Activated CD8-positive, alpha-beta T cell treated with anti-CD3 and anti-CD28 coated beads for 36 hours (primary cell): ENCODE results near the gene PRND. TPM values are rescaled to one million over a fixed set of nuclear protein-coding genes. Genes with fewer than 3 reads are reported as not detected.
A peak's percentile ranks its signal among the peaks of the same experiment; 100 is the strongest.

Source experiments
- ATAC-seq: fragments of 200-7000 bp; cut with Tn5 transposase; one replicate; pipeline ENCODE4 v1.10.0; 2021; ENCODE audit warnings: mild to moderate bottlenecking, moderate library complexity
- CTCF ChIA-PET: fragments of 350-600 bp; sonication (Branson Sonifier 250); formaldehyde crosslinking; loops from one replicate; lab custom pipeline; 2021; ENCODE audit warnings: antibody characterized with exemption; lab: Charles Lee
- POLR2A ChIA-PET: fragments of 350-600 bp; sonication (Branson Sonifier 250); formaldehyde crosslinking; loops from one replicate; lab custom pipeline; 2021; ENCODE audit warnings: antibody characterized with exemption; lab: Charles Lee
- DNase-seq: peaks from one replicate; pipeline ENCODE4 v3.0.0-alpha.2; 2020
- H3K27ac Mint-ChIP-seq: one replicate; pipeline ENCODE4 v1.8.0; 2021; ENCODE audit warnings: mild to moderate bottlenecking, mixed read lengths
- H3K27me3 Mint-ChIP-seq: one replicate; pipeline ENCODE4 v1.8.0; 2021; ENCODE audit warnings: mixed read lengths
- H3K36me3 Mint-ChIP-seq: one replicate; pipeline ENCODE4 v1.8.0; 2021; ENCODE audit warnings: low read depth, mixed read lengths
- H3K4me1 Mint-ChIP-seq: one replicate; pipeline ENCODE4 v1.8.0; 2021; ENCODE audit warnings: low read depth, mixed read lengths
- H3K4me3 Mint-ChIP-seq: one replicate; pipeline ENCODE4 v1.8.0; 2021; ENCODE audit warnings: mild to moderate bottlenecking, moderate library complexity, mixed read lengths
- H3K9me3 Mint-ChIP-seq: one replicate; pipeline ENCODE4 v1.8.0; 2021; ENCODE audit warnings: mixed read lengths
- CTCF ChIP-seq: fragments of 200-600 bp; IDR thresholded peaks from one replicate; pipeline ENCODE4 v1.8.0; 2022; ENCODE audit warnings: antibody characterized with exemption, mild to moderate bottlenecking
- intact Hi-C: fragments of 100-400 bp; cut with micrococcal nuclease; formaldehyde crosslinking; loops from one replicate; pipeline ENCODE4 v1.10.0; 2022
- total RNA-seq, 2 experiments: library from RNA; stranded (reverse); gene quantifications; one replicate each; pipeline ENCODE4 v1.2.3, GENCODE V29; 2021

Gene PRND
- total RNA-seq, 2 experiments from 2014 or later = not detected

DNA sequence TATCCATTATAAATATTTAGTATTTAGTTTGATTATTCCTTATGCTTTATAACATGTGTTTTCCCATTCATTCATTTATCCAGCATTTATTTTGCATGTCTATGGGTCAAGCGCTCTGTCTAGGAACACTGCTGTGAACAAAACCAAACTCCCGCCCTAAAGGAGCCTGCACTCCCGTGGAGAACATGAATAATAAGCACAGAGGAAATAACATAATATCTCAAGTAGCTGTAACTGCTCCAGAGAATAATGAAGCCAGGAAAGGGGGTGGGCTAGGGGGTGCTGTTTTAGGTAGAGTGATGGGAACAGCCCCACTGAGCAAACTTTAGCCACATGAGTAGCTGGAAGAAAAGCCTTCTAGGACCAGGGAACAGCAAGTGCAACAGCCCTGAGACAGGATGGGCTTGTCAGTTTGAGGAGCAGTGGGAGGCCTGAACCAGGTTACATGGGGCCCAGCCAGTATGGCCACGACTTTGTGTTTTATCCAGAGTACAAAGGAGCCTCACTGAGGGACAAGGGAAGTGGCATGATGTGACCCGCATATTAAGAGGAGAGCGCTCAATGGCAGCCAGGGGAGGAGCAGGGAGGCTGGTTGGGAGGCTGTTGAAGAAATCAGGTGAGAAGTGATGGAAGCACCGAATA lies 24.4 kb upstream of the PRND start:
- POLR2A ChIA-PET = interaction anchor here (0.6 to 3.6 kb wide), 5 partner anchors 8 to 863 kb away, joined by 3 to 10 read pairs (median 3); no protein-coding TSS in a partner anchor
- CTCF ChIA-PET = interaction anchor here (1.1 to 1.2 kb wide), 4 partner anchors 42 to 84 kb away, joined by 3 to 5 read pairs (median 4); no protein-coding TSS in a partner anchor
- intact Hi-C loops = no loop called here
- no peaks in the 10 kb centered on the region for H3K27me3 Mint-ChIP-seq
- no peak for ATAC-seq
- H3K9me3 Mint-ChIP-seq = no peaks in the 10 kb centered on the region
- no peak overlapping the region for H3K27ac Mint-ChIP-seq
- no peak overlapping the region for H3K4me3 Mint-ChIP-seq
- H3K4me1 Mint-ChIP-seq = peaks cover 23% of the 10 kb centered on the region
- peaks cover 41% of the 10 kb centered on the region for H3K36me3 Mint-ChIP-seq
- no peak for TF ChIP-seq CTCF
- no peak for DNase-seq

DNA sequence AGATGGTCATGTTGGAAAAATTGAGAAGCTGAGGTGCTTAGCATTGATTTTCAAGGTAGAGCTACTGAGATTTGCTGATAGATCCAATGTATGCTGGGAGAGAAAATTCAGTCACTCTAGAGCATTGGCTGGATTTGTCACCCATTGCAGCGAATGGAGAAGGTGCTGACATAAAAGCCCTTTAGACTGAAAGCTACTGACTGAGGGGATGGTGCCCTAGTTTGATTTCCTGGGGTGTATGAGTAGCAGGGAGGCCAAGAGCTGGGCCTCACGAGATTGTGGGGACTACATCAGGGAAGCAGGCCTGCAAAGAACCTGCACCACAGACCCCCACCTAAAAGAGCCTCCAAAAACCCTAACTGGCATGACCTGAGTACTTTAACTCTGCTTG lies 23.9 kb upstream of the PRND start:
- ChIA-PET POLR2A (interaction anchor here (0.6 to 3.6 kb wide), 5 partner anchors 8 to 863 kb away, joined by 3 to 10 read pairs (median 3); no protein-coding TSS in a partner anchor), CTCF (interaction anchor here (1.1 to 1.2 kb wide), 3 partner anchors 43 to 84 kb away, joined by 3 to 5 read pairs (median 4); no protein-coding TSS in a partner anchor)
- intact Hi-C loops = no loop called here
- ATAC-seq (peak; percentile 53), DNase-seq (no peak)
- no peak overlapping the region for H3K4me3 Mint-ChIP-seq
- TF ChIP-seq CTCF = no peak
- H3K9me3 Mint-ChIP-seq = no peaks in the 10 kb centered on the region
- peaks cover 38% of the 10 kb centered on the region for H3K36me3 Mint-ChIP-seq
- no peak overlapping the region for H3K27ac Mint-ChIP-seq
- no peaks in the 10 kb centered on the region for H3K27me3 Mint-ChIP-seq
- H3K4me1 Mint-ChIP-seq = peaks cover 24% of the 10 kb centered on the region

- H3K27ac Mint-ChIP-seq = no peak overlapping the region
- intact Hi-C loops = no loop called here
Measured at GRCh38 chr20:4699216-4699615, 22.5 kb upstream of the PRND start.

DNA sequence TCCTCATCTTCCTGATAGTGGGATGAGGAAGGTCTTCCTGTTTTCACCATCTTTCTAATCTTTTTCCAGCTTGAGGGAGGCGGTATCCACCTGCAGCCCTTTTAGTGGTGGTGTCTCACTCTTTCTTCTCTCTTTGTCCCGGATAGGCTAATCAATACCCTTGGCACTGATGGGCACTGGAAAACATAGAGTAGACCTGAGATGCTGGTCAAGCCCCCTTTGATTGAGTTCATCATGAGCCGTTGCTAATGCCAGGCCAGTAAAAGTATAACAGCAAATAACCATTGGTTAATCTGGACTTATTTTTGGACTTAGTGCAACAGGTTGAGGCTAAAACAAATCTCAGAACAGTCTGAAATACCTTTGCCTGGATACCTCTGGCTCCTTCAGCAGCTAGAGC lies 21.8 kb upstream of the PRND start:
- H3K27me3 Mint-ChIP-seq = no peaks in the 10 kb centered on the region
- H3K36me3 Mint-ChIP-seq = peaks cover 27% of the 10 kb centered on the region
- DNase-seq (no peak), ATAC-seq (no peak)
- no peak overlapping the region for H3K4me3 Mint-ChIP-seq
- TF ChIP-seq CTCF = no peak
- intact Hi-C loops = no loop called here
- no peaks in the 10 kb centered on the region for H3K9me3 Mint-ChIP-seq
- POLR2A ChIA-PET = interaction anchor here (3.6 kb wide), 1 partner anchor 10 kb away, joined by 10 read pairs; no protein-coding TSS in a partner anchor
- no peak overlapping the region for H3K27ac Mint-ChIP-seq
- CTCF ChIA-PET = interaction anchor here (1.0 to 1.5 kb wide), 3 partner anchors 10 to 86 kb away, joined by 3 to 4 read pairs (median 3); no protein-coding TSS in a partner anchor
- peaks cover 24% of the 10 kb centered on the region for H3K4me1 Mint-ChIP-seq

More at GRCh38 chr20:4699216-4699615, 22.5 kb upstream of the PRND start:
- Mint-ChIP-seq H3K4me3 (no peak overlapping the region), H3K36me3 (peaks cover 28% of the 10 kb centered on the region), H3K9me3 (no peaks in the 10 kb centered on the region), H3K27me3 (no peaks in the 10 kb centered on the region), H3K4me1 (peaks cover 24% of the 10 kb centered on the region)
- DNase-seq (no peak), ATAC-seq (no peak)
- no peak for TF ChIP-seq CTCF
- ChIA-PET CTCF (interaction anchor here (1.0 kb wide), 1 partner anchor 10 kb away, joined by 3 read pairs; no protein-coding TSS in a partner anchor), POLR2A (interaction anchor here (3.6 kb wide), 1 partner anchor 9 kb away, joined by 10 read pairs; no protein-coding TSS in a partner anchor)
